ENCODE results near the gene MYRIP. TPM values are rescaled to one million over a fixed set of nuclear protein-coding genes. Genes with fewer than 3 reads are reported as not detected.

Gene MYRIP
- total and polyA plus RNA-seq, 10 of the 15 experiments (the other 5 are each of a cell fraction or from before 2014, with no cell fraction given): 0.03 to 0.08 (median 0.04) TPM; not detected in 6

- no peak for TF ChIP-seq ASH2L (IDR thresholded peaks at IDR 0.05; ENCODE audit: borderline replicate concordance, low read depth)
- no peak for TF ChIP-seq ETV6 (conservative IDR thresholded peaks at IDR 0.05 in 1 of 2, IDR thresholded peaks at IDR 0.05 in 1 of 2; ENCODE audit: borderline replicate concordance in 1 of 2, low read depth in 1 of 2)
- no peak for TF ChIP-seq BACH1 (IDR thresholded peaks at IDR 0.05; ENCODE audit: borderline replicate concordance)
- RAD21 ChIA-PET (ENCODE audit: unreplicated experiment): no interaction called here
Measured at GRCh38 chr3:39843440-39843839, 34.0 kb downstream of the MYRIP start.

GRCh38 chr3:39848365-39848764 is 39.0 kb downstream of the MYRIP start:
- no peak overlapping the region for H3K4me2 ChIP-seq (ENCODE audit: control insufficient read depth, insufficient read depth)
- no peaks in the 10 kb centered on the region for H3K36me3 ChIP-seq (ENCODE audit: control insufficient read depth in 2 of 2, insufficient read depth in 2 of 2, low read length in 1 of 2)
- DNase-seq (ENCODE audit: low read depth, low spot score) (no peak), ATAC-seq (no peak), FAIRE-seq (no peak)
- ChIA-PET SMC1A (ENCODE audit: uncharacterized antibody, unreplicated experiment) (no interaction called here), RAD21 (ENCODE audit: unreplicated experiment) (no interaction called here), CTCF (no interaction called here), POLR2A (no interaction called here)
- BruUV-seq (replicated peaks): no TSS peak
- in situ Hi-C loops (cut with MboI) (no loop called here), intact Hi-C loops (cut with micrococcal nuclease; ENCODE audit: unreplicated experiment) (no loop called here)
- no peak overlapping the region for H2AFZ ChIP-seq (ENCODE audit: control insufficient read depth, low read depth, low read length)
- no peaks in the 10 kb centered on the region for H4K20me1 ChIP-seq (ENCODE audit: control insufficient read depth, insufficient read depth)
- H3K9ac ChIP-seq (ENCODE audit: control insufficient read depth, insufficient read depth, low read length): no peak overlapping the region
- TF ChIP-seq RCOR1 (conservative IDR thresholded peaks at IDR 0.05; ENCODE audit: low read depth, low read length): no peak
- TF ChIP-seq MEF2A (IDR thresholded peaks at IDR 0.05; ENCODE audit: insufficient read depth, low read depth, low read length): no peak
- TF ChIP-seq HDGF (IDR thresholded peaks at IDR 0.05): no peak
- no peak for TF ChIP-seq HDAC6 (IDR thresholded peaks at IDR 0.05; ENCODE audit: unreplicated experiment)
- TF ChIP-seq ELK1 (IDR thresholded peaks at IDR 0.05; ENCODE audit: low read depth, low read length): no peak
- no peak for TF ChIP-seq RFX5 (IDR thresholded peaks at IDR 0.05; ENCODE audit: low read depth, low read length)
- TF ChIP-seq, protein P1, sequence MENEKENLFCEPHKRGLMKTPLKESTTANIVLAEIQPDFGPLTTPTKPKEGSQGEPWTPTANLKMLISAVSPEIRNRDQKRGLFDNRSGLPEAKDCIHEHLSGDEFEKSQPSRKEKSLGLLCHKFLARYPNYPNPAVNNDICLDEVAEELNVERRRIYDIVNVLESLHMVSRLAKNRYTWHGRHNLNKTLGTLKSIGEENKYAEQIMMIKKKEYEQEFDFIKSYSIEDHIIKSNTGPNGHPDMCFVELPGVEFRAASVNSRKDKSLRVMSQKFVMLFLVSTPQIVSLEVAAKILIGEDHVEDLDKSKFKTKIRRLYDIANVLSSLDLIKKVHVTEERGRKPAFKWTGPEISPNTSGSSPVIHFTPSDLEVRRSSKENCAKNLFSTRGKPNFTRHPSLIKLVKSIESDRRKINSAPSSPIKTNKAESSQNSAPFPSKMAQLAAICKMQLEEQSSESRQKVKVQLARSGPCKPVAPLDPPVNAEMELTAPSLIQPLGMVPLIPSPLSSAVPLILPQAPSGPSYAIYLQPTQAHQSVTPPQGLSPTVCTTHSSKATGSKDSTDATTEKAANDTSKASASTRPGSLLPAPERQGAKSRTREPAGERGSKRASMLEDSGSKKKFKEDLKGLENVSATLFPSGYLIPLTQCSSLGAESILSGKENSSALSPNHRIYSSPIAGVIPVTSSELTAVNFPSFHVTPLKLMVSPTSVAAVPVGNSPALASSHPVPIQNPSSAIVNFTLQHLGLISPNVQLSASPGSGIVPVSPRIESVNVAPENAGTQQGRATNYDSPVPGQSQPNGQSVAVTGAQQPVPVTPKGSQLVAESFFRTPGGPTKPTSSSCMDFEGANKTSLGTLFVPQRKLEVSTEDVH (IDR thresholded peaks at IDR 0.05; ENCODE audit: low read depth, partially characterized antibody): no peak
- TF ChIP-seq ZNF274 (IDR thresholded peaks at IDR 0.05; ENCODE audit: insufficient read depth, insufficient read length): no peak
- no peak for TF ChIP-seq NRF1 (conservative IDR thresholded peaks at IDR 0.05; ENCODE audit: low read depth, low read length)
- no peak for TF ChIP-seq USF2 (IDR thresholded peaks at IDR 0.05; ENCODE audit: borderline replicate concordance, low read depth, low read length)
- no peak for TF ChIP-seq NFXL1 (IDR thresholded peaks at IDR 0.05; ENCODE audit: borderline replicate concordance)
- no peak for TF ChIP-seq CHD1 (IDR thresholded peaks at IDR 0.05; ENCODE audit: low read depth, low read length)
- H3K27ac ChIP-seq (ENCODE audit: control insufficient read depth, insufficient read depth): no peak overlapping the region
- no peaks in the 10 kb centered on the region for H3K27me3 ChIP-seq (replicated peaks in 1 of 2; ENCODE audit: control insufficient read depth in 2 of 2, insufficient read depth in 2 of 2, low read length in 1 of 2)
- H3K9me3 ChIP-seq (replicated peaks; ENCODE audit: control insufficient read depth, insufficient read depth, low read length): no peaks in the 10 kb centered on the region
- no peaks in the 10 kb centered on the region for H3K4me1 ChIP-seq (ENCODE audit: control insufficient read depth, insufficient read depth, low read length)
- no peak overlapping the region for H3K4me3 ChIP-seq
- H3K79me2 ChIP-seq (ENCODE audit: control insufficient read depth, insufficient read depth, low read length): no peaks in the 10 kb centered on the region

More at GRCh38 chr3:39843440-39843839, 34.0 kb downstream of the MYRIP start:
- no TSS peak for BruUV-seq (replicated peaks)
- FAIRE-seq (no peak), DNase-seq (ENCODE audit: low read depth, low spot score) (no peak), ATAC-seq (no peak)
- 0% methylated on average over 1 of the region's 1 CpG for whole genome bisulfite sequencing (ENCODE audit: insufficient coverage, insufficient replicate concordance, low lambda C conversion rate, missing lambda C conversion rate)
- Histone ChIP-seq H3K79me2 (ENCODE audit: control insufficient read depth, insufficient read depth, low read length) (no peaks in the 10 kb centered on the region), H2AFZ (ENCODE audit: control insufficient read depth, low read depth, low read length) (no peak overlapping the region), H3K4me1 (ENCODE audit: control insufficient read depth, insufficient read depth, low read length) (no peaks in the 10 kb centered on the region), H3K9me3 (replicated peaks; ENCODE audit: control insufficient read depth, insufficient read depth, low read length) (no peaks in the 10 kb centered on the region), H4K20me1 (ENCODE audit: control insufficient read depth, insufficient read depth) (no peaks in the 10 kb centered on the region), H3K27me3 (replicated peaks in 1 of 2; ENCODE audit: control insufficient read depth in 2 of 2, insufficient read depth in 2 of 2, low read length in 1 of 2) (no peaks in the 10 kb centered on the region), H3K9ac (ENCODE audit: control insufficient read depth, insufficient read depth, low read length) (no peak overlapping the region), H3K4me3 (no peak overlapping the region), H3K27ac (ENCODE audit: control insufficient read depth, insufficient read depth) (no peak overlapping the region), H3K4me2 (ENCODE audit: control insufficient read depth, insufficient read depth) (no peak overlapping the region), H3K36me3 (ENCODE audit: control insufficient read depth in 2 of 2, insufficient read depth in 2 of 2, low read length in 1 of 2) (no peaks in the 10 kb centered on the region)
- ChIA-PET POLR2A (no interaction called here), CTCF (no interaction called here), SMC1A (ENCODE audit: uncharacterized antibody, unreplicated experiment) (no interaction called here)
- in situ Hi-C loops (cut with MboI) (no loop called here), intact Hi-C loops (cut with micrococcal nuclease; ENCODE audit: unreplicated experiment) (no loop called here)

Measured in GM12878 (cell line).